Inflammatory macrophage treated with lipopolysaccharide for 1 hour (primary cell): ENCODE results near the gene MVK.
A peak's percentile ranks its signal among the peaks of the same experiment; 100 is the strongest.

Experiments used
- DNase-seq, 2 donors: peaks; one replicate each; pipeline ENCODE4 v3.0.0-alpha.2; 2020 to 2022

MVK gene

DNA sequence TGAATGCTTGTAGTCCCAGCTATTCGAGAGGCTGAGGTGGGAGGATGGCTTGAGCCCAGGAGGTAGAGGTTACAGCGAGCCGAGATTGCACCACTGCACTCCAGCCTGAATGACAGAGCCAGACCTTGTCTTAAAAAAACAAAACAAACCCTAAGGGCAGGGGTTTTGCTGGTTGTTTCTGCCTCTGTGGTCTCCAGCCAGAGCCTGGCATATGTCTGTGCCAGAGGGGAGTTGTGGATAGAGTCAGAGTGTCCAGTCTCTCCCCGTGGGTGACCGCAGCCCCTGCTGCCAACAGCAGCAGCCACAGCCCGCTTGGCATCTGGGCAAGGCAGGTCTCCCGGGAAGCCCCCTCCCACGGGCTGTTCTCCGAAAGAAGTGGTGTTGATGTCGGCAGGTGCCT lies 37.6 kb downstream of the MVK start:
- no peak for DNase-seq

- DNase-seq, result no peak
These were observed 38.4 kb downstream of the MVK start for GRCh38 chr12:109612003-109612402.

GRCh38 chr12:109612975-109613502 lies 39.4 kb downstream of the MVK start:
- DNase-seq, result peak in 1 of 2 donors; percentile 5

- no peak for DNase-seq
These were observed 40.3 kb downstream of the MVK start for GRCh38 chr12:109613649-109614455.

DNA sequence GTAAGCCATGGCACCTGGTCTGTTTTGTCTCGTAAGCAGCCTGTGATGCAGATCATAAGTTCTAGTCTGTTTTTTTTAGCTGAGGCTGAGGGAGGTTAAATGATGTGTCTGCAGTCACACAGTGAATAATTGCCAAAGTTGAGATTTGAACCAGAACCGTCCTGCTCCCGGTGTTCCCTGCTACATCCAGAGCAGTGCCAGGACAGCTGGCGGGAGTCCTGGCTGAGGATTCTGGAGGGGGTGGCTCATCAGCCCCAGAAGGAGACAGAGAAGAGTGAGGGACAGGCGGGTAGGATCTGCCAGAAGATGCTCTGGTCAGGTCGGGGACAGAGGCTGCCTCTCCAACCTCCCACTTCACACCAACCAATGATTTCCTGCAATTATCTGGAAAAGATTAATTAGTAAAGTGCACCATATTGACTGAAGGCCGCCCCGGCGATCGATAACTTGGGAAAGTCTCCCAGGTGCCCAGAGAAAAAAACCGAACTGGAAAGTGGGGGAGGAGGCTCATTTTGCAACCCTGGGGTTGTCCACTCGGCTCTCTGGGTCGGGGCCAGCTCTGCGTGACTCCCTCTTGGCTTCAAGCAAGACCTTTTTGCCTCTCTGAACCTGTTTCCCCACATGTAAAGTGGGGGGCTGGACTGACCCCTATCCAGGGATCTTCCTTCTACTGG lies 42.1 kb downstream of the MVK start:
- DNase-seq, result no peak

GRCh38 chr12:109617491-109617890 lies 43.9 kb downstream of the MVK start:
- no peak for DNase-seq

- DNase-seq, result no peak
These were observed 44.5 kb downstream of the MVK start for GRCh38 chr12:109618082-109618481.

- no peak for DNase-seq
These were observed 45.5 kb downstream of the MVK start for GRCh38 chr12:109619002-109619604.

DNA sequence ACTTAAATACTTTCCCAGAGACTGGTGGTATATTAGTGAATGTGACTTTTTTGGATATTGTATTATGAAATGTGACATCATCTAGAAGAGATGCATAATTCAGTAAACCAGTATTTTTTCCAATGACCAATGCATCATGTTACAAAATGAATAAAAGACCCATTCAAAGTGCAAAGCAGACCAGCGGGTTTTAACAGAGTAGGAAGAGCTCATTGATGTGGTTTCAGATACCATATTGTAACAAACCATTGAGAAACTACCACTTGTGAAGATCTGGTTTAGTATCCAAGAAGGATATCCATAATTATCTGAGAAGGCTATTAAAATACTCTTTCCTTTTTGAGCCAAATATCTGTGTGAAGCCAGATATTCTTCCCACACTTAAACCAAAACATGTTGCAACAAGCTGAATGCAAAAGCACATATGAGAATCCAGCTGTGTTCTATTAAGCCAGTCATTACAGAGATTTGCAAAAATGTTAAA lies 47.7 kb downstream of the MVK start:
- DNase-seq, result peak; percentile 9 to 58

- DNase-seq, result no peak
These were observed 48.3 kb downstream of the MVK start for GRCh38 chr12:109621901-109622364.

- no peak for DNase-seq
These were observed 50.9 kb downstream of the MVK start for GRCh38 chr12:109624467-109624866.

DNA sequence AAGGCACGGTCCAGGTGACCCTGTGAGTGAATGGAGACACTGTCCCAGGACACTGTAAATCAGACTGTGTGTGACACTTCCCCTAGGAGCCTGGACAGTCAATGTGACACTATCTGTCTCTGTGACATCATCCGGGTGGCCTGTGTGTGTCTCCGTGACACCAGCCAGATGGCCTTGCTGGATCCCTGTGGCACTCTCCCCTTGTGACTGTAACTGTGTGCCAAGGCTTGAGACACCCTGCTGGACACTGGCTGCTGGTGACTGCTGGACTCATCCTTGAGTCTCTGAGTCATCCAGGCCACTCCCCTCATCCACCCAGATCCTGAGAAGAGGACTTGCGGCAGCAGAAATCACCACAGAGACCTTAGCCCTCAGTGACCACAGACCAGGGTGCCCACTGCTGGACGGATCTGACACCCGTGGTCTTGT lies 51.6 kb downstream of the MVK start:
- peak; percentile 3 to 24 for DNase-seq

- DNase-seq, result no peak
These were observed 52.3 kb downstream of the MVK start for GRCh38 chr12:109625749-109626377.

- no peak for DNase-seq
These were observed 53.0 kb downstream of the MVK start for GRCh38 chr12:109626378-109627115.

- DNase-seq, result no peak
These were observed 54.0 kb downstream of the MVK start for GRCh38 chr12:109627633-109628032.

DNA sequence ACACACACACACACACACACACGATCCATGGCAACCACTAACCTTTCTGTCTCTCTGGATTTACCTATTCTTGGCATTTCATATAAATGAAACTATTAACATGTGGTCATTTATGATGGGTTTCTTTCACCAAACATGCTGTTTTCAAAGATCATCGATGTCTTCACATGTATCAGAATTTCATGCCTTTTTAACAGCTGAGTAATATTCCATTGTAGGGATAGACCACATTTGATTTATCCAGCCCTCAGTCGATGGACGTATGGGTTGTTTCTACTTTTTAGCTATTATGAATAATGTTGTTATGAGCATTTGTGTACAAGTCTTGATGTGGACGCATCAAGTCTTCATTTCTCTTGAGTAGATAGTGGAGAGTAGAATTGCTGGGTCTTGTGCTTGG lies 56.5 kb downstream of the MVK start:
- no peak for DNase-seq

DNA sequence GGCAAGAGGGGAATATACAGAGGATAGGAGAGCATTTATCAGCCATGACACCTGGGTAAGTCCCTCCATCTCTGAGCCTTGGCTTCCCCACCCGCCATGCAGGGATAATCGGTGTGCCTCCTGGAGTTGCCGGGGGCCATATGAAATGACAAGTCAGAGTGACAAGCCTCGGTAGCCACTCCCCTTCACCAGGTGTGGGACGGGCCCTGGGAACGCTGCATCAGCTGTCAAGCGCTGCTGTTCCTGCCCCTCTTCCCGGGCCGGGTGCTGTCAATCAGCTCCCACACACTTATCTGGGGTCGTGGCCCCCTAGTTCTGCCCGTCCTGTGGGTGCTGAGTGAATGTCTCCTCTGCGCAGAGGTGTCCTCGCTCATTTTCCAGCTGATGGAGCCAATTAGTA lies 57.2 kb downstream of the MVK start:
- no peak for DNase-seq

GRCh38 chr12:109631302-109631701 lies 57.7 kb downstream of the MVK start:
- DNase-seq, result no peak

GRCh38 chr12:109631751-109632150 lies 58.2 kb downstream of the MVK start:
- no peak for DNase-seq

DNA sequence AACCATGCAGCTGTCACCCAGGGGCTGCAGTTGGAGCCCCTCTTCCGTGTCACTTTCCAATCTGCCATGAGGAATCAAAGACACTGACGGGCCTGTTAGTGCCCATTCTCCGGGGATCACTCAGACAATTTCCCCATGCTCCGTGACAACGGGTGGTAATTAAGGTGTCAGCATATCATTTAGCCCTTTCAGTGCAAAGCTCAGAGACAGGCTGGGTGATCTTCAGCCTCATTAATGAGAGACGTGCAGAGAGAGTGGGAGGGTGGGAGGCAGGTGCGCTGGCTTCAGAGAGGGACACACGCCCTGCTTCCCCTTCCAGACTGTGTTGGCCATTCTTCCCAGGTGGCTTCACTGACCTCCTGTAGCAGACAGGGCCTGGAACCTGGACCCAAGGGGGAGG lies 58.7 kb downstream of the MVK start:
- no peak for DNase-seq

- no peak for DNase-seq
These were observed 62.1 kb downstream of the MVK start for GRCh38 chr12:109635717-109636116.

DNA sequence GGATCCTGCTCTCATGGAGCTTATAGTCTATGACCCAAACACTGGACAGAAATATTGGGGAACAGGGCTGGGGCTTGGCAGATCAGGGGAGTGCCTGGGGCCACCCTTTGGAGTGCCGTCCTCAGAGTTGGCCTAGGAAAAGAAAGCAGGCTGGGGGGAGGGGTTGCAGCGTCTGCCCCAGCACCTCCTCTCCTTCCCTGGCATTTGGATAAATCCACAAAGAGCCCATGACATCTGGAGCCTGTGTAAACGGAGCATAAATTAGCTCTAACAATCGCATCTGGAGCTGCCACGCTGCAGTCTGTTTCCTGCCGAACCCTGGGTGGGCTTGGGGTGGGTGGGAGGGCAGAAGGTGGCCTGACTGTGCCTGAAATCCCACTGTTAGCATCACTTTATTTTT lies 63.8 kb downstream of the MVK start:
- DNase-seq, result no peak
